Fibroblast of upper back skin (primary cell): Measurements from ENCODE around the gene KRT38.
"Not testable (repeated sequence)": the region's sequence is repeated elsewhere in the genome, so short reads cannot be mapped to it uniquely, and the experiment has no call there.

Experiments
- DNase-seq: peaks from one replicate; pipeline ENCODE4 v3.0.0-alpha.2; 2013

KRT38 gene

GRCh38 chr17:41457676-41458075 lies 16.9 kb upstream of the KRT38 start:
- DNase-seq = no peak

DNA sequence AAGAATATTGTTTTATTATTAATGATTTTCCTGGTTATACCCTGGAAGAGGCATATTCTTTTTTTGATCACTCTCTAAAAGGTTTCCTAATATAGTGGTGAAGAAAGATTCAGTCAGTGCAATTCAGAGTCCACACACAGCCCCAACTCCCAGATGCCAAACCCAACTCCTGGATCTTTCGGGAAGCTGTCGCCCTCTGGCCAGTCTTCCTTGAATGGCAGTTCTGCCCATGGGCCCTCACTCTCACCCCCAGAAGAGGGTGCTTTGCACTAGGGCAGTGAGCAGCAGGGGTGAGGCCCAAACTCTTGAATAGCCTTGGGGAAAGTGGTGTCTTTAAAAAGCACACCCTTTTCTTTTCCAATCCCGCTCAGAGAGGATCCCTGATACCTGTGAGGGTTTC lies 15.4 kb upstream of the KRT38 start:
- DNase-seq = peak; percentile 11

GRCh38 chr17:41455236-41455635 lies 14.5 kb upstream of the KRT38 start:
- DNase-seq = no peak

DNA sequence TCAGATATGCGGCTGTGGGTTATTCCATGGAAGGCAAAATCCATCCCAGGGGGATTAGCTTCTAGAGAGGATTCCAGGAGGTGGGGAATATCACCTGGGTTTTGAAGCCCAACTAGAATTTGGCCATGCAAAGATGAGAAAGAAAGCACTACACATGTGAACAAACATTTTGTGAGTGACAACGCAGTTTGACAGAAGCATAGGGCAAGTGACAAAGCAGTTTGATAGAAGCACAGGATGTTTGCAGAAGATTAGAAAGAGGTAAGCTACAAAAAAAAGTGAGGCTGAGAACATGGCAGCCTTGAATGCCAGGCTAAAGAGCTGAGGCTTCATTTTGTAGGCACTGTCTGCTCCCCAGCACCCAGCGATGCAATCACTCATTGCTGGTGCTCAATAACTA lies 12.3 kb upstream of the KRT38 start:
- DNase-seq = no peak

- DNase-seq = no peak
These were observed 11.5 kb upstream of the KRT38 start for GRCh38 chr17:41452281-41452680.

- DNase-seq = peak; percentile 68
These were observed 10.5 kb upstream of the KRT38 start for GRCh38 chr17:41451154-41451728.

GRCh38 chr17:41449008-41449407 lies 8.2 kb upstream of the KRT38 start:
- no peak for DNase-seq

GRCh38 chr17:41448506-41448905 lies 7.7 kb upstream of the KRT38 start:
- no peak for DNase-seq

- DNase-seq = peak; percentile 61
These were observed 6.0 kb upstream of the KRT38 start for GRCh38 chr17:41446806-41447205.

- DNase-seq = no peak
These were observed 3.9 kb upstream of the KRT38 start for GRCh38 chr17:41444640-41445039.

DNA sequence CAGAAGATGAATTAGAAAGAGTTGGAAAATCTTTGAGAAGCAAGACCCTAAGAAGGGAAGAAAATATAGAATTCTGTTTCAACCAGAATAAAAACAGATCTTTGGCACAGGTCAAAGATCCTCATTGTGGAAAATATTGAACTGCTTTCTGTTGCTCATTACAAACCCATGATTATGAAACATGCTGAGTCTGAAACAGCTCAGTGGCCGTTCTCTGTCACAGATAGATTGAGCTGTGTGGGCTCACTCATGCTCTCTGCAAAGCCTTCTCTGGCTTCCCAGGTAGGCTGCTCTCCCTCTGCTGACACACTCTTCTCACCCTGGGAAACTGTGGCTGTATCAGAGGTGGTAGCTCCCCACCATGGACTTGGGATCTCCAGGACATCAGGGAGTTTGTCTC lies 3.4 kb upstream of the KRT38 start:
- peak; percentile 11 for DNase-seq

GRCh38 chr17:41442739-41443138 lies 2.0 kb upstream of the KRT38 start:
- DNase-seq = peak; percentile 58

- no peak for DNase-seq
These were observed 1.4 kb downstream of the KRT38 start for GRCh38 chr17:41439375-41439774.

GRCh38 chr17:41437769-41438168 lies 3.0 kb downstream of the KRT38 start:
- DNase-seq = no peak

- DNase-seq = no peak
These were observed 3.5 kb downstream of the KRT38 start for GRCh38 chr17:41437254-41437653.

DNA sequence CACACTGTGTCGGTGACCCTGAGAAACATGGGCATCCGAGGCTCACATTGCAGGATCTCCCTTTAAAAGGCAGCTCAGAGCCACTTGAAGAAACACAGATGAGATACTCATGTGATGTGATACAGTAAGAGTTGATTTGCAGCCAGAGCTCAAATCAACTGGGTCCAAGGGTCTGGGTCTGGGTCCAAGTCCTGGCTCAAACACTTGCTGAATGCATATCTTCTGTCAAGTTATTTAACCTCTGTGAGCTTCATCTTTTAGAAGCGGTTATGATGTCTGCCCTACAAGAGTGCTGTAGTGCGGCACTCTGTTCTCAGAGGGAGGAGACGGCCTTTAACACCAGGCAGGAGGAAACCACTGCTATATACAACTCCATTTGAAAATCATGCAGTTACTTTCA lies 6.4 kb downstream of the KRT38 start:
- DNase-seq = no peak

GRCh38 chr17:41434005-41434404 lies 6.8 kb downstream of the KRT38 start:
- DNase-seq = no peak

DNA sequence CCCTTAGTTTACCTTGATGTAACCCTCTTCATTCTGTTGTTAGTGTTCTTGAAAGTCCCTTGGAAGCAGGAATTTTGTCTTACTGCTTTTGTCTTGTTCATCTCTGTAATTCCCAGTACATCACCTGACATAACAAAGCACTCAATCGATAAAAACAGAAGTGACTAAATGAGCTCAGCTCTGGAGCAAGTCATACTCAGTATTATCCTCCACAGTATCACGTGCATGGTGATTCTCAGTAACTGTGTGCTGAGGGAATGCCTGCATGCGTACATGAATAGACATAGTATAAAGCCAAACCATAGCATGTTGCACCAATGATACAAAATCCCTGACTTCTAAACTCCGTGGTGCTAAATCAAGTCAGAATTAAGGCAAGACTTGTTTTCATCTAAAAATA lies 7.2 kb downstream of the KRT38 start:
- no peak for DNase-seq

DNA sequence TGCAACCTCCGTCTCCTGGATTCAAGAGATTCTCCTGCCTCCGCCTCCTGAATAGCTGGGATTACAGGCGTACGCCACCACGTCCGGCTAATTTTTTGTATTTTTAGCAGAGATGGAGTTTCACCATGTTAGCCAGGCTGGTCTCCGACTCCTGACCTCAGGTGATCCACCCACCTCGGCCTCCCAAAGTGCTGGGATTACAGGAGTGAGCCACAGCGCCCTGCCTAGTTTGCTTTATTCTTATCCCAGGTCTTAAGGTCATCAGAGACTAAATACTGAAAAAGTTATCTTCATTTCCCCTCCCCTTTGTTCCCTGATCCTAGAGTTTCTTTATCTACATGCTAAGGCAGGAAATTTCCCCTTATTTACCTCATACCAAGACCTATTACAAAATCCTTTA lies 10.4 kb downstream of the KRT38 start:
- DNase-seq = not testable (repeated sequence)

- no peak for DNase-seq
These were observed 11.1 kb downstream of the KRT38 start for GRCh38 chr17:41429667-41430066.

GRCh38 chr17:41428591-41429291 lies 12.0 kb downstream of the KRT38 start:
- peak; percentile 50 for DNase-seq

DNA sequence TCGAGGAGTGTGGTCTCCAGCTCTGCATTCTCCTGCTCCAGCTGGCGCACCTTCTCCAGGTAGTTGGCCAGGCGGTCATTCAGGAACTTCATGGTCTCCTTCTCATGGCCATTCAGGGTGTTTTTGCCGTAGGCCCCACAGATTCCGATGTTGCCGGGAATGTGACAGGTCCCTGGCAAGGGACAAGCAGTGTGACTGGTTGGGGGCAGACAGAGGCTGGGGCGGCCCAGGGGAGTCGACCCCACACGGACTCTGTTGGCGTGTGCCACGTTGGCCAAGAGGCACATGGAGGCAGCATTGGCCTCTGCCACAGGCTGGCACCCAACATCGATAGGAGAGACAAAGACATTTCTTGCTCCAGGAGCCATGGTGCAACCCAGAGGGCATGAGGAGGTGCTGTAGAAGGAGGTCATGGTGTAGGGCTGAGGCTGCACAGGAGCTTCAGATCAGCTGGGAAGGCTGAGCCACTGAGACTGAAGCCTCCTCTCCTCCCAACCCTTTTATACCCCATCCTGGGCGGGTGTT lies 16.6 kb downstream of the KRT38 start, which contains the start of gene KRT37:
Gene KRT37 (minus strand): TSS at position 475 of the 525 bp plus-strand sequence. CDS start 62 bp downstream, at position 413.
- DNase-seq = no peak

- DNase-seq = not testable (repeated sequence)
These were observed 18.2 kb downstream of the KRT38 start for GRCh38 chr17:41422586-41422985.

- no peak for DNase-seq
These were observed 19.2 kb downstream of the KRT38 start for GRCh38 chr17:41421617-41422016.

DNA sequence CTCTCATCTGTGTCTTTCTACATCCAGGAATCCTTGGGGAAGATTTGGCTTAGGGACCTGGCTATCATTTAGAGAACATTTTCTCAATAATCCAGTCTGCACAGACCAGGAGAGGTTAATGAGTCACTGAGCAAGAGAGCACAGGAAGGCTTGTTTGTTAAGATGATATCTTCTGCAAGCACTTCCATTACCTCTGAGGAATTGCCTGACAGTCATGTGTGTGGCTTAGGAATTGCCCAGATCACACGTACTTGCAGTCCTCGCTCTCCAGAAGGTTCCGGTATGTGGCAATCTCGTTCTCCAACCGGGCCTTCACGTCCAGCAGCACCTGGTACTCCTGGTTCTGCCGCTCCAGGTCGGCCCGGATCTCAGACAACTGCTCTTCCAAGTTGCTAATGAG lies 19.7 kb downstream of the KRT38 start:
- DNase-seq = peak; percentile 36
